Endothelial cell of umbilical vein (primary cell): ENCODE results near the gene NDUFAF8. TPM values are rescaled to one million over a fixed set of nuclear protein-coding genes. Genes with fewer than 3 reads are reported as not detected.

Experiments used
- BruUV-seq: library from RNA; stranded (reverse); fragments of 400-500 nt; replicated peaks from 2 replicates; lab custom pipeline; 2021; lab: Mats Ljungman, UMichigan
- CTCF ChIA-PET: fragments of 300-600, 350-600 bp; sonication (Branson Sonifier 250); formaldehyde crosslinking; loops from one replicate; lab custom pipeline; 2021; ENCODE audit warnings: antibody characterized with exemption, inconsistent platforms; lab: Charles Lee
- POLR2A ChIA-PET: fragments of 300-600, 350-600 bp; sonication (Branson Sonifier 250); formaldehyde crosslinking; loops from one replicate; lab custom pipeline; 2021; ENCODE audit warnings: antibody characterized with exemption, inconsistent platforms; lab: Charles Lee
- DNase-seq: peaks from one replicate; pipeline ENCODE4 v3.0.0-alpha.2; 2011; ENCODE audit warnings: low read depth, low spot score
- FAIRE-seq: peaks from 2 replicates; lab custom pipeline; 2011; peaks lifted over from hg19 to GRCh38; lab: Jason Lieb, UNC
- H2AFZ ChIP-seq: 2 replicates; pipeline ENCODE4 v1.6.0; 2012; ENCODE audit warnings: low read depth, low read length, control low read depth, inconsistent platforms
- H3K27ac ChIP-seq: 2 replicates; pipeline ENCODE4 v1.5.1; 2011; ENCODE audit warnings: low read depth, mild to moderate bottlenecking, control low read depth, low read length, moderate library complexity; ENCODE audit not compliant: insufficient read depth
- H3K27me3 ChIP-seq, 2 experiments: 2 replicates each; pipeline versions ENCODE4 v1.6.0 to v1.6.1; 2011; ENCODE audit warnings: low read length in 2 of 2, mixed read lengths in 1 of 2; ENCODE audit not compliant: control insufficient read depth in 2 of 2, insufficient read depth in 2 of 2
- H3K36me3 ChIP-seq, 2 experiments: 2 replicates in 1 of 2; 3 replicates in 1 of 2; pipeline ENCODE4 v1.5.1; 2011; ENCODE audit warnings: low read length in 2 of 2, mild to moderate bottlenecking in 1 of 2, moderate library complexity in 1 of 2; ENCODE audit not compliant: control insufficient read depth in 2 of 2, insufficient read depth in 2 of 2; ENCODE audit errors: extremely low read depth in 1 of 2
- H3K4me1 ChIP-seq: 3 replicates; pipeline ENCODE4 v1.5.1; 2011; ENCODE audit warnings: mild to moderate bottlenecking, low read length; ENCODE audit not compliant: control insufficient read depth, insufficient read depth; ENCODE audit errors: extremely low read depth
- H3K4me2 ChIP-seq: 2 replicates; pipeline ENCODE4 v1.6.1; 2011; ENCODE audit warnings: low read length, control low read depth, mixed read lengths; ENCODE audit not compliant: insufficient read depth
- H3K4me3 ChIP-seq, 3 experiments: fragments of 200-600 bp in 1 of 3; sonication (generic), shearing (Covaris generic) in 1 of 3; replicated peaks in 1 of 3; 2 replicates each; pipeline ENCODE4 v1.5.1; 2011 to 2016; ENCODE audit warnings: control low read depth in 3 of 3, low read length in 3 of 3, mild to moderate bottlenecking in 2 of 3, inconsistent platforms in 1 of 3, low read depth in 1 of 3, moderate library complexity in 1 of 3; ENCODE audit not compliant: insufficient read depth in 1 of 3
- H3K79me2 ChIP-seq: 2 replicates; pipeline ENCODE4 v1.6.0; 2012; ENCODE audit warnings: low read length, inconsistent platforms; ENCODE audit not compliant: control insufficient read depth, insufficient read depth
- H3K9ac ChIP-seq: replicated peaks from 2 replicates; pipeline ENCODE3; 2011; ENCODE audit warnings: low read length, control low read depth; ENCODE audit not compliant: insufficient read depth; ENCODE audit errors: extremely low read depth
- H3K9me1 ChIP-seq: replicated peaks from 3 replicates; pipeline ENCODE4 v1.6.0; 2011; ENCODE audit warnings: mild to moderate bottlenecking, low read length; ENCODE audit not compliant: control insufficient read depth, insufficient read depth; ENCODE audit errors: extremely low read depth
- H3K9me3 ChIP-seq: replicated peaks from 2 replicates; pipeline ENCODE4 v1.5.1; 2012; ENCODE audit warnings: low read length, inconsistent platforms; ENCODE audit not compliant: control insufficient read depth, insufficient read depth
- H4K20me1 ChIP-seq: replicated peaks from 2 replicates; pipeline ENCODE3; 2011; ENCODE audit warnings: mild to moderate bottlenecking, low read length; ENCODE audit not compliant: control insufficient read depth, insufficient read depth; ENCODE audit errors: extremely low read depth
- CTCF ChIP-seq, 2 donors: IDR thresholded peaks; 1 replicate in 1 of 2; 2 replicates in 1 of 2; pipeline ENCODE4 v1.5.1; 2011; ENCODE audit warnings: low read length in 2 of 2, mild to moderate bottlenecking in 2 of 2, moderate library complexity in 2 of 2, control low read depth in 1 of 2, inconsistent platforms in 1 of 2, low read depth in 1 of 2; ENCODE audit not compliant: insufficient read depth in 1 of 2; ENCODE audit errors: extremely low read depth in 1 of 2
- EZH2 ChIP-seq: IDR thresholded peaks from 2 replicates; pipeline ENCODE4 v1.6.1; 2012; ENCODE audit warnings: borderline replicate concordance, low read depth, mild to moderate bottlenecking, moderate library complexity, low read length, inconsistent platforms; ENCODE audit not compliant: severe bottlenecking
- FOS ChIP-seq: IDR thresholded peaks from 2 replicates; pipeline ENCODE4 v1.6.1; 2011; ENCODE audit warnings: mild to moderate bottlenecking, low read length, moderate library complexity, borderline replicate concordance; ENCODE audit not compliant: insufficient read depth
- GATA2 ChIP-seq: IDR thresholded peaks from 2 replicates; pipeline ENCODE4 v1.7.0; 2011; ENCODE audit warnings: low read depth, mild to moderate bottlenecking, moderate library complexity, mixed read lengths, low read length; ENCODE audit not compliant: insufficient read length, insufficient read depth
- JUN ChIP-seq: IDR thresholded peaks from 2 replicates; pipeline ENCODE4 v1.6.1; 2011; ENCODE audit warnings: borderline replicate concordance, low read depth; ENCODE audit not compliant: insufficient read length, insufficient read depth
- MAX ChIP-seq: IDR thresholded peaks from 2 replicates; pipeline ENCODE4 v1.6.1; 2011; ENCODE audit not compliant: insufficient read depth, insufficient read length
- MYC ChIP-seq: IDR thresholded peaks from one replicate; pipeline ENCODE4 v1.6.1; 2011; ENCODE audit warnings: mild to moderate bottlenecking, low read depth, low read length
- POLR2A ChIP-seq: IDR thresholded peaks from 2 replicates; pipeline ENCODE4 v1.6.1; 2012; ENCODE audit warnings: low read depth, mild to moderate bottlenecking, control low read depth, low read length
- POLR2AphosphoS5 ChIP-seq: IDR thresholded peaks from 2 replicates; pipeline ENCODE4 v1.6.1; 2012; ENCODE audit warnings: low read depth, mild to moderate bottlenecking, control low read depth, low read length, moderate library complexity; ENCODE audit not compliant: insufficient read depth
- dilution Hi-C: fragments of 300-500 bp; cut with MboI; formaldehyde crosslinking; loops from one replicate; pipeline ENCODE4 v1.15.0; 2019; ENCODE audit warnings: low sequenced_read_pairs; ENCODE audit not compliant: extremely low pct_ligation_motif_present
- intact Hi-C: fragments of 100-400 bp; cut with micrococcal nuclease; formaldehyde crosslinking; loops from one replicate; pipeline ENCODE4 v1.10.0; 2022
- polyA plus RNA-seq, 4 experiments: library from polyadenylated mRNA; depleted of rRNA in 3 of 4; stranded (reverse) in 3 of 4; unstranded in 1 of 4; fragments of >200 nt; gene quantifications; 2 replicates each; pipeline versions ENCODE4 v1.2.1 to v1.2.3, GENCODE V29; 2011 to 2012; ENCODE audit warnings: missing spikeins in 1 of 4
- total RNA-seq: library from RNA; stranded (reverse); gene quantifications from 2 replicates; pipeline ENCODE4 v1.2.3, GENCODE V29; 2021

The NDUFAF8 gene
- total and polyA plus RNA-seq, 2 donors (not counting 3 experiments of a cell fraction or from before 2014, with no cell fraction given), result 61.5 to 83.9 TPM

- ChIA-PET CTCF (no interaction called here), POLR2A (no interaction called here)
- Histone ChIP-seq H3K9me3 (no peaks in the 10 kb centered on the region), H3K36me3 (peaks cover 0 to 37% of the 10 kb centered on the region in 2 experiments), H3K4me2 (no peak overlapping the region), H3K9me1 (no peaks in the 10 kb centered on the region), H3K4me1 (no peaks in the 10 kb centered on the region), H3K4me3 (no peak overlapping the region), H2AFZ (no peak overlapping the region), H3K79me2 (peaks cover 8% of the 10 kb centered on the region), H3K9ac (no peak overlapping the region), H3K27me3 (no peaks in the 10 kb centered on the region), H3K27ac (no peak overlapping the region), H4K20me1 (no peaks in the 10 kb centered on the region)
- no peak for FAIRE-seq
- TF ChIP-seq POLR2AphosphoS5 (no peak), EZH2 (no peak), FOS (no peak), JUN (no peak), MYC (no peak), GATA2 (no peak), MAX (no peak), POLR2A (no peak), CTCF (IDR thresholded peaks at IDR 0.05; ENCODE audit: extremely low read depth in 1 of 2, insufficient read depth in 1 of 2, low read depth in 1 of 2, low read length in 2 of 2) (no peak)
- intact Hi-C loops, result no loop called here
- dilution Hi-C loops, result no loop called here
- DNase-seq, result no peak
- no TSS peak for BruUV-seq
Measured at GRCh38 chr17:81234506-81234855, 4.6 kb upstream of the NDUFAF8 start.
